Activated CD4-positive, alpha-beta memory T cell treated with anti-CD3 and anti-CD28 coated beads for 36 hours (primary cell): Measurements from ENCODE around the gene AK4. TPM values are rescaled to one million over a fixed set of nuclear protein-coding genes. Genes with fewer than 3 reads are reported as not detected.
"Not testable (repeated sequence)": the region's sequence is repeated elsewhere in the genome, so short reads cannot be mapped to it uniquely, and the experiment has no call there.

Source experiments
- CTCF ChIA-PET: fragments of 350-600 bp; sonication (Branson Sonifier 250); formaldehyde crosslinking; loops from one replicate; lab custom pipeline; 2021; ENCODE audit warnings: antibody characterized with exemption, inconsistent platforms; lab: Charles Lee
- POLR2A ChIA-PET: fragments of 350-600 bp; sonication (Branson Sonifier 250); formaldehyde crosslinking; loops from one replicate; lab custom pipeline; 2021; ENCODE audit warnings: antibody characterized with exemption; lab: Charles Lee
- DNase-seq: peaks from one replicate; pipeline ENCODE4 v3.0.0-alpha.2; 2020
- H3K27ac Mint-ChIP-seq: one replicate; pipeline ENCODE4 v1.8.0; 2021; ENCODE audit warnings: mixed read lengths
- H3K27me3 Mint-ChIP-seq: one replicate; pipeline ENCODE4 v1.8.0; 2021; ENCODE audit warnings: mixed read lengths
- H3K36me3 Mint-ChIP-seq: one replicate; pipeline ENCODE4 v1.8.0; 2021; ENCODE audit warnings: mixed read lengths
- H3K4me1 Mint-ChIP-seq: one replicate; pipeline ENCODE4 v1.8.0; 2021; ENCODE audit warnings: low read depth, mixed read lengths
- H3K4me3 Mint-ChIP-seq: one replicate; pipeline ENCODE4 v1.8.0; 2021; ENCODE audit warnings: mild to moderate bottlenecking, mixed read lengths
- H3K9me3 Mint-ChIP-seq: one replicate; pipeline ENCODE4 v1.8.0; 2021; ENCODE audit warnings: mixed read lengths
- intact Hi-C: fragments of 100-400 bp; cut with micrococcal nuclease; formaldehyde crosslinking; loops from one replicate; pipeline ENCODE4 v1.15.1; 2023
- total RNA-seq, 2 experiments: library from RNA; stranded (reverse); gene quantifications; one replicate each; pipeline ENCODE4 v1.2.3, GENCODE V29; 2021

The AK4 gene
- total RNA-seq, 2 experiments from 2014 or later = 42.7 to 45.5 TPM

DNA sequence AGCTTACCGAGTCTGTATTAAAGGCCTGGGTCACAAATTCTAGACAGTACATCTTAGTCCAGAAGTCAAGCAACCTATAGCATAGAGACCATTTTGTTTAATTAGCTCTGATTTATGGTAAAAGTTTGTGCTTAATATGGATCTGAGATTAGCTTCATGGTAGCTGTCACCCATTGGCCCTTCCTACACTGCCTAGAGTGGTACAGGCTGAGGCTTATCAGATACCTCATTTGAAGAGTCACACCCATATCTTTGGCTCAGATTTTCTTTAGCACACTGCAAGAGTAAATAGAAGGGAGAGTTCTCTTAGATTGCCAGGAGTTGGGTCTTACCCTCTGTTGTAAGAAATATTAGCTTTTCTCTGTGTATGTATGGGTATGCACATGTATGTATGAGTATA is 3.6 kb downstream of the AK4 start:
- Mint-ChIP-seq H3K4me3 (no peak overlapping the region), H3K36me3 (no peaks in the 10 kb centered on the region), H3K4me1 (peaks cover 13% of the 10 kb centered on the region), H3K27me3 (peaks cover 13% of the 10 kb centered on the region), H3K9me3 (no peaks in the 10 kb centered on the region), H3K27ac (no peak overlapping the region)
- intact Hi-C loops = no loop called here
- ChIA-PET CTCF (interaction anchor here (1.1 to 1.2 kb wide), 2 partner anchors 77 to 85 kb away, joined by 3 to 4 read pairs; no protein-coding TSS in a partner anchor), POLR2A (no interaction called here)
- no peak for DNase-seq

DNA sequence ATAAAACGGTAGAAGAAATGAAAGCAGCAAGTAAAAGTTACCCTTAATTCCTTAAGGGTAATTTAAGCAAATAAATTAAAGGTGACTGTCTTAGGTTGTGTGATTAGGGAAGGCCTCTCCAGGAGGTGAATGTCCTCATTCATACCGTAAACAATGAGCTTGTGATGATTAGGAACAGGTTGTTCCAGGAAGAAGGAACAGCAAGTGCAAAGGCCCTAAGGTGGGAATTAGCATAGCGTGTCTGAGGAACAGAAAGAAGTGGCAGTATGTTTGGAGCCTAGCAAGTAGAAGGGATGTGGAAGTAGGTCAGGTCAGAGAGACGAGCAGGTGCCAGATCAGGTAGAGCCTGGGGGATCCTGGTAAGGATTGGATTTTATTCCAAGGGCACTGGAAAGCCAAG is 5.6 kb downstream of the AK4 start:
- Mint-ChIP-seq H3K27me3 (peaks cover 11% of the 10 kb centered on the region), H3K9me3 (no peaks in the 10 kb centered on the region), H3K36me3 (no peaks in the 10 kb centered on the region), H3K27ac (no peak overlapping the region), H3K4me3 (no peak overlapping the region), H3K4me1 (peaks cover 7% of the 10 kb centered on the region)
- POLR2A ChIA-PET = no interaction called here
- CTCF ChIA-PET = no interaction called here
- no peak for DNase-seq
- intact Hi-C loops = no loop called here

DNA sequence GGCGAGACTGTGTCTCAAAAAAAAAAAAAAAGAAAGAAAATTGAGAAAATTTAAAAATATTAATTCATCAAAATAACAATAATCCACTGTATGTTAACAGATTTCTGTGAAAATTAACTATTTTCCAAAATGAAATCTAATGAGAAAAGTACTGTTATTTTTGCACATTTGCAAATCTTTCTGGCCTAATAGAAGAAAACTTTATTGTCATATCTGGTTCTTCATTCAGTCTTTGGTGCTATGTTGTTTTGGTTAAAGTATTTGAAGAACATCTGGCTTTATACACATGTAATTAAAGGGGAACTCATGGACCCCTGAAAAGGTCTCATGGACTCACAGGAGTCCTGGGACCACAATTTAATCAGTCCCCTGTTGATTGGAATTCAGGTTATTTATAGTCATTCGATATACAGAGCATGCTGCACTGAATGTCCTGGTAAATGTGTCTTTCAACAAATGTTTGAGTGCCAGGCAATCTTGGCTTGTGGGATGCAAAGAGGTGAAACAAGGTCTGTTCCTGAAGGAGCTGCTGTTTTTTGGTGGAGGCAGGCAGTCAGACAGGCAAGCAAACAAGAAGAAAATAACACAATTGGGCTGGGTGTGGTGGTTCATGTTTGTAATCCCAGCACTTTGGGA is 9.0 kb downstream of the AK4 start:
- no peak overlapping the region for H3K27ac Mint-ChIP-seq
- DNase-seq = no peak
- no peaks in the 10 kb centered on the region for H3K9me3 Mint-ChIP-seq
- H3K27me3 Mint-ChIP-seq = peaks cover 6% of the 10 kb centered on the region
- no peaks in the 10 kb centered on the region for H3K36me3 Mint-ChIP-seq
- CTCF ChIA-PET = interaction anchor here (1.5 kb wide), 1 partner anchor 56 kb away, joined by 4 read pairs; no protein-coding TSS in a partner anchor
- no peaks in the 10 kb centered on the region for H3K4me1 Mint-ChIP-seq
- intact Hi-C loops = no loop called here
- H3K4me3 Mint-ChIP-seq = no peak overlapping the region
- POLR2A ChIA-PET = no interaction called here

DNA sequence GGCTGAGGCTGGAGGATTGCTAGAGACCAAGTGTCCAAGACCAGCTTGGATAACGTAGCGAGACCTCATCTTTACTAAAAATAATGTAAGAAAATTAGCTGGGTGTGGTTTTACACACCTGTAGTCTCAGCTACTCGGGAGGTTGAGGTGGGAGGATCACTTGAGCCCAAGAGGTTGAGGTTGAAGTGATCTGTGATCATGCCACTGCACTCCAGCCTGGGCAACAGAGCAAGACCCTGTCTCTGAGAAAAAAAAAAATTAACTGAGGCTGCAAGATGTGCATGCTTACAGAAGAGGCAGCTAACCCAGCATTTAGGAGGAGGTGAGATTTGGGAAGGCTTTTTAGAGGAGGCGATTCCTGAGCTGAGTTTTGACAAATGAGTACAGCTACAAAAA is 9.5 kb downstream of the AK4 start:
- no peak for DNase-seq
- no peak overlapping the region for H3K27ac Mint-ChIP-seq
- no peaks in the 10 kb centered on the region for H3K36me3 Mint-ChIP-seq
- no peak overlapping the region for H3K4me3 Mint-ChIP-seq
- intact Hi-C loops = no loop called here
- no peaks in the 10 kb centered on the region for H3K4me1 Mint-ChIP-seq
- peaks cover 6% of the 10 kb centered on the region for H3K27me3 Mint-ChIP-seq
- CTCF ChIA-PET = interaction anchor here (1.5 kb wide), 1 partner anchor 55 kb away, joined by 4 read pairs; no protein-coding TSS in a partner anchor
- no peaks in the 10 kb centered on the region for H3K9me3 Mint-ChIP-seq
- POLR2A ChIA-PET = no interaction called here

DNA sequence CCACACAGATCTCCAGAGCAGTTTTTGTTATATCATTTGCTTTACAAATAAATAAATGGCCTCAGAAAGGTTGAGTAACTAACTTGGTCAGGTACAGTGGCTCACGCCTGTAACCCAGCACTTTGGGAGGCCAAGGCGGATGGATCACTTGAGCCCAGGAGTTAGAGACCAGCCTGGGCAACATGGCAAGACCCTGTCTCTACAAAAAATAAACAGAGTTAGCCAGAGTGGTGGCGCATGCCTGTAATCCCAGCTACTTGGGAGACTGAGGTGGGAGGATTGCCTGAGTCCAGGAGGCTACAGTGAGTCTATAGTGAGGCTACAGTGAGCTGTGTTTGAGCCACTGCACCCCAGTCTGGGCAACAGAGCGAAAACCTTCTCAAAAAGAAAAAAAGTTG is 11.3 kb downstream of the AK4 start:
- POLR2A ChIA-PET, H3K4me3 Mint-ChIP-seq: not testable (repeated sequence)
- CTCF ChIA-PET = interaction anchor here (0.5 to 1.6 kb wide), 2 partner anchors 53 to 475 kb away, joined by 3 read pairs; no protein-coding TSS in a partner anchor

DNA sequence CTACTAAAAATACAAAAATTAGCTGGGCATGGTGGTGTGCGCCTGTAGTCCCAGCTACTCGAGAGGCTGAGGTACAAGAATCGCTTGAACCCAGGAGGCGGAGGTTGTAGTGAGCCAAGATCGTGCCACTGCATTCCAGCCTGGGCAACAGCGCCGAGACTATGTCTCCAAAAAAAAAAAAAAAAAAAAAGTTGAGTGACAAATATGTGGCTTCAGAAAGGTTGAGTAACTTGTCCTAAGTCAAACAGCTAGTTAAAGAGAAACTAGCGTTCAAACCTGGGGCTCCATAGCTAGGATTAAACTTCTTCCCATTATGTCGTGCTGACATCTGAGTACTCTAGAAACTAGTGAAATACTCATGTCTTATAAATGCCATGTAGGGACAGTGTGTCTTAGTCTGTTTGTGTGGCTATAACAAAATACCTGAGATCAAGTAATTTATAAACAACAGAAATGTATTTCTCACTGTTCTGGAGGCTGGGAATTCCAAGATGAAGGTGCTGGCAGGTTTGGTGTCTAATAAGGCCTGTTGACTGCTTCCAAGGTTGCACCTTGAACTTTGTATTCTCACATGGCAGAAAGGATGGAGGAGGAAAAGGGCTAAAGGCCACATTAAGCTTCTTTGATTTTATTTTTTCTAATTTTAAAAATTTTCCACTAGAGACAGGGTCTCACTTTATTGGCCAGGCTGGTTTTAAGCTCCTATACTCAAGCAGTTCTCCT is 12.0 kb downstream of the AK4 start:
- POLR2A ChIA-PET = interaction anchor here (0.6 kb wide), 1 partner anchor 11 kb away, joined by 4 read pairs; no protein-coding TSS in a partner anchor
- intact Hi-C loops = no loop called here
- no peak overlapping the region for H3K4me3 Mint-ChIP-seq

More for the DNA sequence above, 11.3 kb downstream of the AK4 start:
- H3K9me3 Mint-ChIP-seq, H3K4me1 Mint-ChIP-seq, intact Hi-C loops, H3K36me3 Mint-ChIP-seq, DNase-seq, H3K27ac Mint-ChIP-seq: not testable (repeated sequence)
- H3K27me3 Mint-ChIP-seq = peaks cover 10% of the 10 kb centered on the region

DNA sequence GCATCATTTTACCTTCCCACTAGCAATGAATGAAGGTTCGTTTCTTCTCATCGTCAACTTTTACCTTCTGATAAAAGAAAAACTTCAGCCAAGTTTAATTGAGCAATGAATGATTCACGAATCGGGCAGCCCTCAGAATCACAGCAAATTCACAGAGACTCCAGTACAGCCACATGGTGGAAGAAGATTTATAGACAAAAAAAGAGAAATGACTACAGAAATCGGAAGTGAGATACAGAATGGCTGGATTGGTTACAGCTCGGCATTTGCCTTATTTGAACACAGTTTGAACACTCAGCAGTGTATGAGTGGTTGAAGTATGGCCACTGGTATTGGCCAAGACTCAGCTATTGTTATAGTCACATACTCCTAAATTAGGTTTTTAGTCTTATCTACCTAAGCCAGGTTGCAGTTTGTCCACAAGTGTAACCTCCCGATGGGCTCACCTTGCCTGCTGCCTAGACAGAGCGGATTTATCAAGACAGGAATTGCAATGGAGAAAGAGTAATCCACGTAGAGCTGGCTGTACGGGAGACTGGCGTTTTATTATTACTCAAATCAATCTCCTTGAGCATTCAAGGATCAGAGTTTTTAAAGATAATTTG is 15.3 kb downstream of the AK4 start:
- peaks cover 3% of the 10 kb centered on the region for H3K4me1 Mint-ChIP-seq
- POLR2A ChIA-PET = no interaction called here
- intact Hi-C loops = no loop called here
- no peaks in the 10 kb centered on the region for H3K9me3 Mint-ChIP-seq
- H3K4me3 Mint-ChIP-seq = no peak overlapping the region
- CTCF ChIA-PET = no interaction called here
- H3K36me3 Mint-ChIP-seq = no peaks in the 10 kb centered on the region
- DNase-seq = no peak
- peaks cover 10% of the 10 kb centered on the region for H3K27me3 Mint-ChIP-seq
- no peak overlapping the region for H3K27ac Mint-ChIP-seq

More for the DNA sequence above, 12.0 kb downstream of the AK4 start:
- Mint-ChIP-seq H3K9me3 (no peaks in the 10 kb centered on the region), H3K4me1 (no peaks in the 10 kb centered on the region), H3K27ac (no peak overlapping the region), H3K27me3 (peaks cover 9% of the 10 kb centered on the region), H3K36me3 (no peaks in the 10 kb centered on the region)
- no peak for DNase-seq
- CTCF ChIA-PET = interaction anchor here (0.5 to 1.6 kb wide), 3 partner anchors 31 to 476 kb away, joined by 3 read pairs; no protein-coding TSS in a partner anchor

DNA sequence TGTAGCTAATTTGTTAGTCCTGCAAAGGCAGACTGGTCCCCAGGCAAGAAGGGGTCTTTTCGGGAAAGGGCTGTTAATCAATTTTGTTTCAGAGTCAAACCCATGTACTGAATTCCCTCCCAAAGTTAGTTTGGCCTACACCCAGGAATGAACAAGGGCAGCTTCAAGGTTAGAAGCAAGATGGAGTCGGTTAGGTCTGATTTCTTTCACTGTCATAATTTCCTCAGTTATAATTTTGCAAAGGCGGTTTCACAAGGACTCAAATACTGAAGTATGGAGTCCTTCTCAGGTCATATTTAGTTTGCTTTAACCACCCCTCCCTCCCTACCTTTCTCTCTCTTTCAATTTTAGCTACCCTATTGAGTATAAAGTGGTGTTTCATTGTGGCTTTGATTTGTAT is 16.1 kb downstream of the AK4 start:
- H3K4me1 Mint-ChIP-seq, H3K27ac Mint-ChIP-seq, H3K36me3 Mint-ChIP-seq, H3K9me3 Mint-ChIP-seq, H3K4me3 Mint-ChIP-seq, POLR2A ChIA-PET, H3K27me3 Mint-ChIP-seq, intact Hi-C loops, CTCF ChIA-PET, DNase-seq: not testable (repeated sequence)

DNA sequence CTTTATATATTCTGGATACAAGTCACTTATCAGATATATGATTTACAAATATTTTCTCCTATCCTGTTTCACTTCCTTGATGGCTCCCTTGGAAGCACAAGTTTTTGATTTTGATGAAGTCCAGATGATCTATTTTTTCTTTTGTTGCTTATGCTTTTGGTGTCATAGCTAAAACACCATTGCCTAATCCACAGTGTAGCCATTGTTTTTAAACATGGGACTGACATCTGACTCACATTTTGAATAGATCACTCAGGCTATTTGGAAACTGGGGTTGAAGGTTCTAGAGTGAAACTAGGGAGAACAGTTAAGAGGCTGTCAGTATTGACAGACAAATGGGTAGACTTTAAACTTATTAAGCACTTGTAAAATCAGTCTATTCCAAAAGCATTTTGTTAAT is 16.6 kb downstream of the AK4 start:
- Mint-ChIP-seq H3K27me3 (peaks cover 10% of the 10 kb centered on the region), H3K4me3 (no peak overlapping the region), H3K27ac (no peak overlapping the region), H3K4me1 (peaks cover 3% of the 10 kb centered on the region), H3K9me3 (no peaks in the 10 kb centered on the region), H3K36me3 (no peaks in the 10 kb centered on the region)
- ChIA-PET CTCF (no interaction called here), POLR2A (no interaction called here)
- intact Hi-C loops = no loop called here
- DNase-seq = no peak

DNA sequence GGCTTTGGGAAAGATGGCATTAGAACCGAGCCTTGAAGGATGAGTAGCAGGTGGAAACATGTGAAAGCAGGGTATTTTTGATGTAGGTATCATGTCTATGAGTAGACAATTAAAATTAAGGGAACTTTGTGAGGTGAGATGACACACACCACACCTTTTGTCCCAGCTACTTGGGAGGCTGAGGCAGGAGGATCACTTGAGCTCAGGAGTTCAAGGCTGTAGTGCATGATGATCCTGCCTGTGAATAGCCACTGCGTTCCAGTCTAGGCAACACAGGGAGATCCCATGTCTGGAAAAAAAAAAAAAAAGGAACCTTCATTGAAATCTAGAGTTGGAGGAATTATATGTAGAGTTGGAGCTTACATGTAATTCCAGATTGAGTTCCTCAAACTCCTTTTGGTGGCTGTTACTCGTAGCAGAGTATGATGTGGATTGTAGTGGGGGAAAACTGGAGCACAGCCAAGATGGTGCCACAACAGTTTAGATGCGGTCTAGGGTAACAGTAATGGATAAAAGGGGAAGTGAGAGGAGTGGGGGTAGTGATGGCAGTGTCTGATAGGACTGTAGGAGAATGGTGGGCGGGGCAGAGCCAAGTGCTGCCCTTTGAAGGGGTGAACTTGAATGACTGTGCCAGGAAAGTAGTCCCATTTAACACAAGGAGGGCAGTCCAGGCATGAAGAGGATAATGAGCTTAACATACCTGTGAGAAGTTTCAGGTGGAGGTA is 17.4 kb downstream of the AK4 start:
- Mint-ChIP-seq H3K36me3 (no peaks in the 10 kb centered on the region), H3K27ac (no peak overlapping the region), H3K9me3 (no peaks in the 10 kb centered on the region), H3K4me3 (no peak overlapping the region), H3K4me1 (peaks cover 3% of the 10 kb centered on the region), H3K27me3 (peaks cover 10% of the 10 kb centered on the region)
- CTCF ChIA-PET = interaction anchor here (0.6 kb wide), 1 partner anchor 341 kb away, joined by 3 read pairs; no protein-coding TSS in a partner anchor
- POLR2A ChIA-PET = no interaction called here
- no peak for DNase-seq
- intact Hi-C loops = no loop called here

DNA sequence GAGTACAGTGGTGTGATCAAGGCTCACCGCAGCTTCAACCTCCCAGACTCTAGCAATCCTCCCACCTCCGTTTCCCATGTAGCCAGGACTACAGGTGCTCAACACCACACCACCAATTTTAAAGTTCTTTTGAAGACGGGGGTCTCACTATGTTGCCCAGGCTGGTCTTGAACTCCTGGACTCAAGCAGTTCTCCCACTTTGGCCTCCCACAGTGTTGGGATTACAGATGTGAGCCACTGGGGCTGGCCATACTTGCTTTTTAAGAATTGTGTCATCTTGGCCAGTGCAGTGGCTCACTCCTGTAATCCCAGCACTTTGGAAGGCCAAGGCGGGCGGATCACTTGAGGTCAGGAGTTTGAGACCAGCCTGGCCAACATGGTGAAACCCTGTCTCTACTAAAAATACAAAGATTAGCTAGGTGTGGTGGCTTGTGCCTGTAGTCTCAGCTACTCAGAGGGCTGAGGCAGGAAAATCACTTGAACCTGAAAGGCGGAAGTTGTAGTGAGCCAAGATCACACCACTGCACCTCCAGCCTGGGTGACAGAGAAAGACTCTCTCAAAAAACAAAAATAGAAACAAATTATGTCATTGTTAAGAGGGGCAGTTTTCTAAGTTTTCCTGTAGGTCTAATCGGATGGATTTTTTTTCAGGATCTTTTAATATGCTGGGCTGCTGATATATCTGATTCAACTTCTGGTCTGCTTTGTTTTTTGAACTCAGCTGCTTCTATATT is 18.7 kb downstream of the AK4 start:
- Mint-ChIP-seq H3K36me3 (no peaks in the 10 kb centered on the region), H3K9me3 (no peaks in the 10 kb centered on the region), H3K4me1 (peaks cover 3% of the 10 kb centered on the region), H3K27ac (no peak overlapping the region), H3K27me3 (peaks cover 10% of the 10 kb centered on the region), H3K4me3 (no peak overlapping the region)
- ChIA-PET POLR2A (no interaction called here), CTCF (no interaction called here)
- no peak for DNase-seq
- intact Hi-C loops = no loop called here
